Prostate gland (tissue), 2 donors: ENCODE data around the gene ACBD5.

ENCODE experiments used
- CTCF ChIP-seq, 4 experiments: fragments of 200-600 bp in 2 of 4; fragments of 450-650 bp in 2 of 4; sonication (generic) in 2 of 4; IDR thresholded peaks; 1 replicate in 3 of 4; 2 replicates in 1 of 4; pipeline ENCODE4 v1.5.1; 2016 to 2019; ENCODE audit warnings: antibody characterized with exemption in 4 of 4, mild to moderate bottlenecking in 2 of 4, moderate library complexity in 2 of 4
- POLR2AphosphoS5 ChIP-seq: sonication (generic); formaldehyde crosslinking; IDR thresholded peaks from one replicate; pipeline ENCODE4 v1.6.1; 2017; ENCODE audit warnings: antibody characterized with exemption

GRCh38 chr10:27240212-27241009, at the start of gene ACBD5:
- TF ChIP-seq CTCF (IDR thresholded peaks at IDR 0.05) (no peak), POLR2AphosphoS5 (peak; percentile 64)
